NCI-H1105 treated with DMSO at 0.1 percent for 48 hours (cell line): ENCODE measurements around the gene FTH1.
A peak's percentile ranks its signal among the peaks of the same experiment; 100 is the strongest.
"Not testable (repeated sequence)": the region's sequence is repeated elsewhere in the genome, so short reads cannot be mapped to it uniquely, and the experiment has no call there.

Source experiments
- DNase-seq: peaks from one replicate; lab custom pipeline; 2025; lab: John Stamatoyannopoulos, UW

FTH1 gene

DNA sequence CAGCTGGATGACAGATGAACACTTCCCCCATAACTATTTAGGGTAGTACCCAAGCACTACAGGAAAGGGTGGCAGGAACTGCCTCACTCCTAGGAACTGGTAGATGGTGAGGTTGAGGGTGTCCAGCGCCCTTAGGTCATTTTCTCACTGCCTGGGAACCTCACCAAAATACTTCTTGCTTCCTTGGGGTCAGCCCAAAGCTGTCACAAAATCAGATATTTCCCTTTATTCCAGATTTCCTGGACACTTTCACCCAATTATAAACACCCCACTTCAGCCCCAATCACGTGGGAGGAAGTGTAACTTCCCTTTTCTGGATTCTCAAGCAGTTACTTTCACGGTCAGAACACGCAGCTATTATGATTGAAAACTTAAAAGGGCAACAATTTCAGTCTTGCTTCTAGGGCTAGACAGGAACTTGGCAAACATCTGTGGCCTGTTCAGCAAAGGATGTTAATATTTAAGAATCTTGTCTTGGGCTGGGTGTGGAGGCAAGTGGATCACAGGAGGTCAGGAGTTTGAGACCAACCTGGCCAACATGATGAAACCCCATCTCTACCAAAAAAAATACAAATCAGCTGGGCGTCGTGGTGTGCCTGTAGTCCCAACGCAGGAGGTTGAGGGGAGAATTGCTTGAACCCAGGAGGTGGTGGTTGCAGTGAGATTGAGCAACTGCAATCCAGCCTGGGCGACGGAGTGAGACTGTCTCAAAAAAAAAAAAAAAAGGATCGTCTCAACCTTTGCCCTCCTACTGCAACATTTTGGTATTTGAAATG is 4.0 kb downstream of the FTH1 start:
- no peak for DNase-seq

- no peak for DNase-seq
Observed at GRCh38 chr11:61963016-61963281, 4.5 kb downstream of the FTH1 start.

- no peak for DNase-seq
Observed at GRCh38 chr11:61962213-61963015, 5.0 kb downstream of the FTH1 start.

DNA sequence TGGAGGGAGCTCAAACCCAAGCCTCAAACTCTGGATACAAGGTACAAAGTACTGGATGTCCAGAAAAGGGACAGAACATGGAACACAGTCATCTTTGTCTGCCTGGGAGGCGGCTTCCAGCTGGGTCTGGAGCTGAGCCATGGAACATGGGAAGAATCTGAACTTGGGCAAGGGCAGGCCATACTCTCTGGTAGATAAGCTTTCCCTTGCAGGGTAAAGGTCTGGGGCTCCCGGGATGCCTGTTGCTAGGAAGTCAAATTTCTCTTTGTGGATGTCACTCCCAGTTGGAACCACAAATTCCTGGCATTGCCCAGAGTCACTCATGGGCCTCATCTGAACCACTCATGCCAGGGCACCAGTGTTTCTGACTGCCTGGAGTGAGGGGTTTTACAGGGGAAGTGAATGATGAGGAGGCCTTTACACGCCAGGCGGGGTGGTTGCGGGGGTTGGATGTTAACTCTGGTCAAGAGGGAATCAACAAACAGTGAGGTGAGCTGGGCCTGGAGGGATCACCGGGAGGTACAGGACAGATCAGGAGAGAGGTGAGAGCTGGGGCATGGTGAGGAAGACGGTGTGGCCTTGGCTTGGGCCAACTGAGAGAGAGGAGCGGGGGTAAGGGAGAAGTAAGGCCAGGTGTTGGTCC is 5.7 kb downstream of the FTH1 start:
- no peak for DNase-seq

GRCh38 chr11:61960532-61960931 is 6.9 kb downstream of the FTH1 start:
- no peak for DNase-seq

DNA sequence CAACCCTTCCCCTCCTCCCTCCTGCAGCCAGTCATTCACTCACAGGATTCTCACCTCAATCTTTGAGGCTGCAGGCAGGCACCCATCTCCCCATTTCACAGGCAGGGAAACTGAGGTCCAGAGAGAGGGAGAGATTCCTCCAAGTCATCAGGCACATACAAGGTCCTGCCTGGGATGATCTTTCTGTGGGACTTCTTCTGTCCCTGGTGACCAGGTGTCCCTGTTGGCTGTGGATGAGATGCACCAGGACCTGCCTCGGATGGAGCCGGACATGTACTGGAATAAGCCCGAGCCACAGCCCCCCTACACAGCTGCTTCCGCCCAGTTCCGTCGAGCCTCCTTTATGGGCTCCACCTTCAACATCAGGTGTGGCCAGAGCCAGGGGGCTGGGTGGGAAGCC is 7.8 kb downstream of the FTH1 start:
- DNase-seq, result no peak

- DNase-seq, result no peak
Observed at GRCh38 chr11:61959114-61959513, 8.3 kb downstream of the FTH1 start.

GRCh38 chr11:61958590-61958989 is 8.8 kb downstream of the FTH1 start:
- no peak for DNase-seq

DNA sequence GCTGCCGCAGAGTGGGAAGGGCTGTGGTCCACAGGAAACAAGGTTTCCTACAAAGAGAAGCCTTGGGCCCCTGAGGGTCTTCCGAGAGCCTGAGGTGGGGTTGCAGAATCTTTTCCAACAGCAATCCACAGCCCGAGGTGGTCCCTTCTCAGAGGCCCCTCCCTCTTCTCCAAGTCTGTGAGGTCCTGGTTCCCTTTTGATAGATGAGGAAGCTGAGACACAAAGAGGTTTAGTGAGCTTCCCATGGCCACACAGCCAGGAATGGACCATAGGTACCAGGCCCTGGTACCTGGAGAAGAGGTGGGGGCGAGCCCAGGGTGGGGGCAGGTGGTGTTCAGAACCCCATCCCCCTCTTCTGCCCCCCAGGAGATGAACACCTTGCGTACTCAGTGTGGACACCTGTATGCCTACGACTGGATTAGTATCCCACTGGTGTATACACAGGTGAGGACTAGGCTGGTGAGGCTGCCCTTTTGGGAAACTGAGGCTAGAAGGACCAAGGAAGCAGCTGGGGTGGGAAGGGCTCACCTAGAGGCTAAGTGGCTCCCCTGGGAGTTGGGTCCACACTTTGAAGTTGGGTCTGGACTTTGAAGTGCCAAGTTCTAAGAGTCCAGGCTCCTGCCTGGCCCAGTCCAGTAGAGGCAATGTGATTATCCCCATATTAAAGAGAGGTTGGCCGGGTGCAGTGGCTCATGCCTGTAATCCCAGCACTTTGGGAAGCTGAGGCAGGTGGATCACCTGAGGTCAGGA is 10.2 kb downstream of the FTH1 start:
- no peak for DNase-seq

DNA sequence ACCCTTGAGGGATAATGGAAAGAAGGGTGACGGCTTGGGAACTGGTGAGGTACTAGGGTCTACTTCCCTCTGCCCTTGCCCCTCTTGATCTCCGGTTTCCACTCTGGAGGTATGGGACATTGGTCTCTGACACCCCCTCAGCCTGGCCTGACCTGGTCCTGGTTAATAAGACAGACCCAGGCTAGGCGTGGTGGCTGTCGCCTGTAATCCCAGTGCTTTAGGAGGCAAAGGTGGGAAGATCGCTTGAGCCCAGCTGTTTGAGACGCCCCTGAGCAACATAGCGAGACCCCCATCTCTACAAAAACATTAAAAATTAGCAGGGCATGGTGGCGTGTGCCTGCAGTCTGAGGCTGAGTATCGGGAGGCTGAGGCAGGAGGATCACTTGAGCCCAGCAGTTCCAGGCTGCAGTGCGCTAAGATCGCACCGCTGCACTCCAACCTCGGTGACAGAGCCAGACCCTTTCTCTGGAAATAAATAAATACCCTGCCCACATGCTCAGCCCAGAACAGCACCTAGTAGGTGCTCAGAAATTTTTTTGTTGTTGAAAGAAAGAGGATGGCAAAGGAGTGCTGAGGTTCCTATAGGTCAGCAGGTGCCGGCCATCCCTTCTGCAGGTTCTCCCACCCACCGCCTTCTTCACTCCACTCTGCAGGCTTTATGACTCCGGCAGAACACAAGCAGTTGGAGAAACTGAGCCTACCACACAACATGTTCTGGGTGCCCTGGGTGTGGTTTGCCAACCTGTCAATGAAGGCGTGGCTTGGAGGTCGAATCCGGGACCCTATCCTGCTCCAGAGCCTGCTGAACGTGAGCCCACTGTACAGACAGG is 11.0 kb downstream of the FTH1 start:
- DNase-seq, result no peak

DNA sequence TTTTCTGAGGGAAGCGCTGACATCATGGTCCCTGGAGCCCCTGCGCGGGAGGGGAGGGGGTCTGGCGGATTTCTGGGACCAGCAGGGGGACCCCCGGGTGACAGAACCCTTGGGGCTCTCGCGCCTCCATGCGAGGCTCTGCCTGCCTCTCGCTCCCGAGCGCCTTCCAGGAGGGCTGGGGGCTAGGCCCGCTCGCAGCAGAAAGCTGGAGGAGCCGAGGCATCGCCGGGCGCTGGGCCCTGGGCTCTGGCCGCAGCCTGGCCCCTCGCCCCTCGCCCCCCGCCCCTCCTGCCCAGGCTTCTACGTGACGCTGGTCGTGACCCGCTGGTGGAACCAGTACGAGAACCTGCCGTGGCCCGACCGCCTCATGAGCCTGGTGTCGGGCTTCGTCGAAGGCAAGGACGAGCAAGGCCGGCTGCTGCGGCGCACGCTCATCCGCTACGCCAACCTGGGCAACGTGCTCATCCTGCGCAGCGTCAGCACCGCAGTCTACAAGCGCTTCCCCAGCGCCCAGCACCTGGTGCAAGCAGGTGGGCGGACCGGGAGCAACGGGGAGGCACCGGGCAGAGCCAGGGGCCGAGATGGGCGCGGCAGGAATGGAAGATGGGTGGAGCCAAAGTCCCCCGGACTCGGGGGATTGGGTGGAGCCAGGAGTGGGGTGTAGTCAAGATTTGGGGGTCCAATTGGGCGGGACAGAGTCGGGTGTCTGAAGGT is 11.9 kb downstream of the FTH1 start:
- peak; percentile 18 for DNase-seq

- no peak for DNase-seq
Observed at GRCh38 chr11:61954851-61955421, 12.5 kb downstream of the FTH1 start.

GRCh38 chr11:61954106-61954850 is 13.2 kb downstream of the FTH1 start:
- DNase-seq, result no peak

GRCh38 chr11:61953632-61954031 is 13.8 kb downstream of the FTH1 start:
- DNase-seq, result not testable (repeated sequence)

DNA sequence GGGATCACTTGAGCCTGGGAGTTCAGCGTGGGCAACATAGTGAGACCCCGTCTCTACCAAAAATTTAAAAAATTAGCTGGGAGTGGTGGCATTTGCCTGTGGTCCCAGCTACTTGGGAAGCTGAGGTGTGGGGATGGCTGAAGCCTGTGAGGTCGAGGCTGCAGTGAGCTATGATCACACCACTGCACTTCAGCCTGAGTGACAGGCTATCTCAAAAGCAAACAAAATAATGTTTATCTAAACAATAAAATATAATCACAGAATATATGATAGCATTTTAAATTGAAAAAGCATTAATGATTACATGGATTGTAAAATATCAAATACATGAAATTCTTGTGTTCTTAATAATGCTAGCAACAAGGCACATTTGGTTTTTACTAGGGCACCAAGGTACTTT is 14.6 kb downstream of the FTH1 start:
- DNase-seq, result no peak

GRCh38 chr11:61951484-61952135 is 15.8 kb downstream of the FTH1 start:
- no peak for DNase-seq

DNA sequence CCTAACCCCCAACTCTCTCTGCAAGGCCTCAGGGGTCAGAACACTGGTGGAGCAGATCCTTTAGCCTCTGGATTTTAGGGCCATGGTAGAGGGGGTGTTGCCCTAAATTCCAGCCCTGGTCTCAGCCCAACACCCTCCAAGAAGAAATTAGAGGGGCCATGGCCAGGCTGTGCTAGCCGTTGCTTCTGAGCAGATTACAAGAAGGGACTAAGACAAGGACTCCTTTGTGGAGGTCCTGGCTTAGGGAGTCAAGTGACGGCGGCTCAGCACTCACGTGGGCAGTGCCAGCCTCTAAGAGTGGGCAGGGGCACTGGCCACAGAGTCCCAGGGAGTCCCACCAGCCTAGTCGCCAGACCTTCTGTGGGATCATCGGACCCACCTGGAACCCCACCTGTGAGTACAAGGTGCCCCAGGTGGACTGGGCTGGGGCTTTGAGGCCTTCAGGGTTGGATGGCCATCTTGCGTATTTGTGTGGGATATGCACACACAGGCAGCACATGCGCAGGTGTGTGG is 17.3 kb downstream of the FTH1 start, which contains the start of gene BEST1:
BEST1 (plus strand) TSS at position 317 of the 513 bp plus-strand sequence. CDS start 1,456 bp downstream, outside the sequence.
- DNase-seq, result no peak

GRCh38 chr11:61949169-61950034 is 18.0 kb downstream of the FTH1 start:
- peak; percentile 77 for DNase-seq
